Stimulated activated CD8-positive, alpha-beta memory T cell treated with anti-CD3 and anti-CD28 coated beads, Interleukin-4, amount 100 ng/mL, for 24 hours (primary cell): Measurements from ENCODE around the gene NEK9.
"Not testable (repeated sequence)": the region's sequence is repeated elsewhere in the genome, so short reads cannot be mapped to it uniquely, and the experiment has no call there.

Experiments
- DNase-seq: peaks from one replicate; pipeline ENCODE4 v3.0.0-alpha.2; 2020; ENCODE audit warnings: low read depth

NEK9 gene

GRCh38 chr14:75101491-75101890 is 25.4 kb downstream of the NEK9 start:
- DNase-seq: no peak

GRCh38 chr14:75098682-75099081 is 28.2 kb downstream of the NEK9 start:
- DNase-seq: no peak

GRCh38 chr14:75098212-75098611 is 28.6 kb downstream of the NEK9 start:
- DNase-seq: no peak

- no peak for DNase-seq
Observed at GRCh38 chr14:75096959-75097358, 29.9 kb downstream of the NEK9 start.

DNA sequence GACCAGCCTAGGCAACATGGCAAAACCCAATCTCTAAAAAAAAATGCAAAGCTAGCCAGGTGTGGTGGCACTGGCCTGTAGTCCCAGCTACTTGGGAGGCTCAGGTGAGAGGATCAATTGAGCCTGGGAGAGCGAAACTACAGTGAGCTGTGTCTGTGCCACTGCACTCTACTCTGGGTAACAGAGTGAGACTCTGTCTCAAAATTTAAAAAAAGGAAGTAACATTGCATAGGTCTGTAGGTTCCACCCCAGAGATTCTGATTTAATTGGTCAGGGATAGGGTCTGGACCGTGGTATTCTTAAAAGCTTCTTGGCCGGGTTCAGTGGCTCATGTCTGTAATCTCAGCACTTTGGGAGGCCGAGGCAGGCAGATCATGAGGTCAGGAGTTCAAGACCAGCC is 31.2 kb downstream of the NEK9 start:
- DNase-seq: no peak

DNA sequence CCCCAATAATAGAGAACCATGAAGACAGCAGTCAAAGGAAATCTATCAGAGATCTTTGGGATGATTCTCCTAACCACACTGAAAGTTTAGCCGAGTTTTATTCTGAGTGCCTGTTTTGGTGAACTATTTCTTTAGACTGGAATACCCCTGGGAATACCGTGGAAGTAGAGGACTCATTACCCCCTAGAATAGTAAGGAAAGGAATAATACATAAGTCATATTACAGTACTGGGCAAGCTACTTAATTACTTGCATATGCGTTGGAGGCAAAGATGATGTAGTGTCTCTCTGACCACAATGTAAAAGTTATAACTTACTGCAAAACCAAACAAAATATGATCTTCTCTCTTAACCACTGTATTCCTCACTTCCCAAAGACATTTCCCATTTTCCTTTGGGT is 32.0 kb downstream of the NEK9 start:
- DNase-seq: no peak

DNA sequence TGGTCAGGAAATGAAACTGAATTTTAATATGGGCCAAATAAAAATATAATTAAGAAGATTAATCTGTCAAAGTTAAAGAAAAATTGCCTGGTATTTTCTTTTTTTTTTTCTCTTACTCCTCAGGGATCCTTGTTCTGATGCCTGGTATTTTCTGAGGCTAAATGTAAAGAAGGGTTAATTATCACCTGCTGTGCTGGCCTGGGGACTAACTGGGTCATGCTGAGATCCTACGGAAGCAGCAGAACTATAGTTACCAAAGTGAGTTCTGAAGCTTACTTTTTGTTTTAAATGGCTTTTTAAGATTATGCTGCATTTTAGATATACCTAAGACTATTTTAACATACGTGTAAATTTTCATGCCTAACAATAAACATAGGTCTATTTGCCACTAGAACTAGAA is 34.1 kb downstream of the NEK9 start:
- DNase-seq: no peak

DNA sequence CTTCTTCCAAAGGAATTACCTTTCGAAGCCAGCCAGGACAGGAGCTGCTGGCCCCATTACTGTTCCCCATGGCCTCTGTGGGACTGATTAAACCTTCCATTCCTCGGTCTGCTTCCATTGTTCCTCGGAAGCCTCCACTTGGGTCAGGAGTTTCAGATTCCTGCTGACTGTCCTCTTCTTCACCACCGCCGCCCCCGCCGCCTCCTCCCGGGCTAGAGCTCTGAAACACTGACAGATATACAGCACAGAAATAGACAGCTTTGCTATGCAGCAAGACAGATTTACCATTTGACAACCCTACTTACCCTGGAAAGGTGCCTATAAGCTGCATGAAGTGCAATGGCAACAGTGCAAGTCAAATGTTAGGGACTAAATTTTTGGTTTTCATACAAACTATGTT is 35.6 kb downstream of the NEK9 start:
- no peak for DNase-seq

DNA sequence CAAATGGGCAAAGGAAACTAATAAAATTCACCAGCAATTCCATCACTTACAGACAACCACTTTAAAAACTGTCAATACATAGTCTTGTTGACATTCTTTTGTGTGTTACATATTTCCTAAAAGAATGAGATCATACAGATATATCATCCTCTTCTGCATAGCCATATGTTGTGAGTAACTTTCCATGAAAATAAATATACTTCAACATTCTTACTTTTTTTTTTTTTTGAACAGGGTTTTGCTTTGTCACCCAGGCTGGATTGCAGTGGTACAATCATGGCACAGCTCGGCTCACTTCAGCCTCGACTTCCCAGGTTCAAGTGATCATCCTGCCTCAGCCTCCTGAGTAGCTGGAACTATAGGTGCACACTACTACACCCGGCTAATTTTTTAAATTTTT is 36.5 kb downstream of the NEK9 start:
- DNase-seq: no peak

GRCh38 chr14:75088566-75089373 is 38.1 kb downstream of the NEK9 start:
- DNase-seq: peak; percentile 4

- DNase-seq: no peak
Observed at GRCh38 chr14:75088153-75088552, 38.7 kb downstream of the NEK9 start.

DNA sequence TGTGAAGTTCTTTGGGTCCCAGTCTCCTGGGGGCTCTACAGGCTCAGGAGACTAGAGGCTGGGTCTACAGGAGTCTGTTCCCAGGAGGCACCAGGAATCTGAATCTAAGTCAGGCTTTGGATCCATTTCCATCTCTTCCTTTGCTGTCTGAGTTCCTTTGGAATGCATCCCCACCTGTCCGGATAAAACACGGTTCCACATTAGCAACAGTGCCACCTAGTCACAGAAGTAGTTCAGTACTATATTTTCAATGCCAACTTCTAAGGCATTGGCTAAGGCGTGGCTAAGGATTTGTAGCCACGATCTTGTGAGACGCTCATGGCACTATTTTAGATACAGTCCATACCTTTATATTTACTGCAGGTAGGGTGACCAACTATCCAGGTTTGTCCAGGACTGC is 42.3 kb downstream of the NEK9 start:
- DNase-seq: no peak

GRCh38 chr14:75083271-75083670 is 43.6 kb downstream of the NEK9 start:
- no peak for DNase-seq

GRCh38 chr14:75081660-75082229 is 45.1 kb downstream of the NEK9 start:
- no peak for DNase-seq

DNA sequence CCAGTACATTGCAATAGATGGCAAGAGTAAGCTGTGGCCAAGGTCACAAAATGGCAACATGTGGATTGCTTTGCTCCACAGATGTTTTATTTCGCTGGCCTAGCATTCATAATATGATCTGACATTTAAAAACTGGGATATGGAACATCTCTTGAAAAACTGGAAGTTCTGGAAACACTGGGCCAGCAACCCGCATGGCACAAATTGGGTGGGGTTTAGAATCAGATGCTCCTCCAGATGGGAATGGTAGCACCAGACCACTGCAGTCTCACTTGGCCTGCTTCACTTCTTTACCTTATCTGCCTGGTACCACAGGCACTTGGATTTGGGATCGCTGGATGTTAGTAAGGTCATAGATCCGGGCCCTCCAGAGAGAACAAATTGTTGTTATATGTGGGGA is 47.3 kb downstream of the NEK9 start:
- DNase-seq: no peak

GRCh38 chr14:75077794-75078193 is 49.1 kb downstream of the NEK9 start:
- no peak for DNase-seq

DNA sequence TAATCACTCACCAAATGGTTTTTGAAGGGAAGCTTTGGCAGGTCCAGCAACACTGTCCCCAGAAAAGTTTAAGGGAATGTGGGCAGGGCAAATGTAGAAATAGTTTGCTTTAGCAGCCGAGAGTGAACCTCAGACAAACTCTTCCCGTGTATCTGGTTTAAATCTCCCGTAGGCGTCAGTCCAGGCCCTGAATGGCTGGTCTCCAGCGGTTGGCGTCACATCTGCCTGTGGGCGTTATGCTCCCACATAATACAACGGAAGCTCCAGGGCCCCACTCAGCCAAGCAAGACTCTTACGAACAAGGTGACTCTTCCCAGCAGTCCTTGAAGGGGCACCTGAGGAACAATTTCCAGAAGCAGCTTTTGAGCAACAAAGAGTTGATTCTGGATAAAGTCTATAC is 56.5 kb downstream of the NEK9 start:
- no peak for DNase-seq

- DNase-seq: no peak
Observed at GRCh38 chr14:75069811-75070145, 57.1 kb downstream of the NEK9 start.

DNA sequence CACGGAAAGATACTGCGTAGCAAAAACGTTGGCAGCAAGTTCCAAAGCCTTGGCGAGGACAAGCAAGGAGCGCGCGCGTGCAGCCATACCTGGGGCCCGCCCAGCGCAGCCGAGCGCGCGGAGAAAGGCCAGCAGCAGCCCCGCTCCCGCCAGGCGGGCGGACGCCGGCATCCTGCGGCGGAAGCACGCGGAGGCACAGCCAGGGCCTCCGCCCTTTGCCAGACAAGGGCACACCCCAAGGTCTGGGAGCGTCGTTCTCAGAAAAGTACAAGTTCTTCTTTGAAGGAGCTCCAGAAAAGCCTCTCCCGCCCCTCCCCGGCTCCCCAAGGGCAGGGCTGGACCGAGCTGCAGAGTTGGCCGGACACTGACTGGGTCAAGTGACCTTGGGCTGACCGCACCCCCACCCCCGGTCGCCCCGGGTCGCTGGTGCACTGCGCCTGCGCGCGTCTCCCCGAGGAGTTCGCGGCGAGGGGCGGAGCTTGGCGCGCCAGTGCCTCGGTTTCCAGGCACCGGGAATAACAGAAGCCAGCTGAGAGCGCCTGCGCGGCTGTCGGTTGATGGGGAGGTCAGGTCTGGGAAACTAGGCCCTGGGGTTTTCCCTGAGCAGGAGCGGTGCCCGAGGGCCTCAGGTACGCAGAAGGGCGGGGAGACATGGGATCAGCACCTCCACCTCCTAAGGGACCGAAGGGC is 57.6 kb downstream of the NEK9 start, which contains the start of gene ZC2HC1C:
TSS of gene ZC2HC1C (plus strand) at position 521 of the 690 bp plus-strand sequence. CDS start 933 bp downstream, outside the sequence.
- peak; percentile 59 for DNase-seq

DNA sequence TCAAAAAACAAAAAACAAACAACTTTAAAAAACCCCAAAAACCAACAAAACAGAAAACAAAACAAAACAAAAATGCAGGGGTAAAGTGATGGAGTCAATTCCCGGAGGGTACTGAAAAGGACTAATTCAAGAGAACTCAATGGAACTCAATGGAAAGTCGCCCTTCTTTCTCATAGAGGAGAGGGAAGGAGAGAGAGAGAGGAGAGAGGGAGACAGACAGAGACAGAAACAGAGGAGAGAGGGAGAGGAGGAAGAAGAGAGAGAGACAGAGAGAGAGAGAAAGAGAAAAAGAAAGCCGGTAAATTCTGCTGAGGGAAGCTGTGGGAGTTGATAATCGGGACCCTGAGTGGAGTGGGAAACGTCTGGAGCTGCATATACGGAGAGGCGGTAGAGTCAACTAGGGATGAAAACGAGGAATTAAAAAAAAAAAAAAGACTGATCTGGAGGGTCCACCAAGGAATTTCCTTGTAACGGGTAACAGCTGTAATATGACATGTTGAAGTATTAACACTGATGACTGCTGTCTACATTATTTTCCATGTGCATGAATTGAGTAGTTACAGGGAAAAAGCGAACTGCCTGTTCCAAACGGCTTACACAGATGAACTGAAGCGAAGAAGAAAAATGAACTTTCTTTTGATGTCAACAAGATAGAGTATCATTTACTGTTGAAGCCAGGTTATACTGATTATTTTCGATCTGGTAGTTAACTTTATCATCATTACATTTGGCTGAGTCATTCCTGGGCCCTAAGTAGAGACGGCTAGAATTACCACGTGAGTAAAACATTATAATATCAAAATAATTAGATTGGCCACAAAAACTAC is 58.3 kb downstream of the NEK9 start:
- no peak for DNase-seq

DNA sequence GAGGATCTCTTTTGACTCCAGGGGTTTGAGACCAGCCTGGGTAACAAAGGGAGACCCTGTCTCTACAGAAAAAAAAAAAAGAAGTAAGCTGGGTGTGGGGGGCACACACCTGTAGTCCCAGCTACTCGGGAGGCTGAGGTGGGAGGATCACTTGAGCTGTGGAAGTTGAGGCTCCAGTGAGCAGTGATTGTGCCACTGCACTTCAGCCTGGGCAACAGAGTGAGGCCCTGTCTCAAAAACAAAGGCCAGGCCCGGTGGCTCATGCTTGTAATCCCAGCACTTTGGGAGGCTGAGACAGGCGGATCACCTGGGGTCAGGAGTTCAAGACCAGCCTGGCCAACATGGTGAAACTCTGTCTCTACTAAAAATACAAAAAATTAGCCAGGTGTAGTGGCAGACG is 59.1 kb downstream of the NEK9 start:
- not testable (repeated sequence) for DNase-seq

DNA sequence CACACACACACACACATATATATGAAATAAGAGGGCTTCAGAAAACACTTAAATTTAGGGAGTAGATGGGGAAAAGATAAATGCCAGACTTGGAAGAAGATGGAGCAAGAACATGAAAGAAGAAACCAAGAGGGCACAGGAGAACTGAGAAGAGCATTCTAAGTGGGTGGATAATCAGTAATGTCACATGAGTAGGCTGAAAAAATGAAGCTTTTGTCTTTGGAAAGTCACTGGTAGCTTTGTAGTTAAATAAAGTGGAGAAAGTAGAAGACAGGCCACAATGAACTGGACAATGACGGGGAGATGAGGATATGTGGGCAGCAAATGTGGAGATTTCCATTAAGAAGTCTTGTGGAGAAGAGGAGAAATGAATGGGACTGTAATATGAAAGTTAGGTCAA is 59.6 kb downstream of the NEK9 start:
- DNase-seq: no peak
